ENCODE measurements around the gene CAPZB.
"Not testable (repeated sequence)": the region's sequence is repeated elsewhere in the genome, so short reads cannot be mapped to it uniquely, and the experiment has no call there.

DNA sequence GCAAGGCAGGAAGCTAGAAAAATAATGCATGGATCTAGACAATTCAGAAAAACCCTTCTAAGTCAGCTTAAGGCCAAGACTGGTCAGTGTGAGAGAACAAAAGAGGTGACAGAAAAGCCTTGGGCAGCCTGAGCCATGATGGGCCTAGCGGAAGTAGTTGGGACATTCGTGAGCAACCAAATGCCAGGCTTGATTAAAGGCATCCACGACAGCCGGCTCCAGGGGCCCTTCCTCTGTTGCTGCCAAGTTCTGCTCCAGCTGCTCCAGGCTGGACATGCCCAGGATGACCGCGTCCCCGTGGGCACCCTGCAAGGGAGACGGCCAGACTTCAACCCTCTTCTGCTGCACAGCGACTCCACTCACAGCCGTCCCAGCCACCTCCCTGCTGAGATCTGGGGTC is 181.3 kb downstream of the CAPZB start:
- TF ChIP-seq, protein P1, sequence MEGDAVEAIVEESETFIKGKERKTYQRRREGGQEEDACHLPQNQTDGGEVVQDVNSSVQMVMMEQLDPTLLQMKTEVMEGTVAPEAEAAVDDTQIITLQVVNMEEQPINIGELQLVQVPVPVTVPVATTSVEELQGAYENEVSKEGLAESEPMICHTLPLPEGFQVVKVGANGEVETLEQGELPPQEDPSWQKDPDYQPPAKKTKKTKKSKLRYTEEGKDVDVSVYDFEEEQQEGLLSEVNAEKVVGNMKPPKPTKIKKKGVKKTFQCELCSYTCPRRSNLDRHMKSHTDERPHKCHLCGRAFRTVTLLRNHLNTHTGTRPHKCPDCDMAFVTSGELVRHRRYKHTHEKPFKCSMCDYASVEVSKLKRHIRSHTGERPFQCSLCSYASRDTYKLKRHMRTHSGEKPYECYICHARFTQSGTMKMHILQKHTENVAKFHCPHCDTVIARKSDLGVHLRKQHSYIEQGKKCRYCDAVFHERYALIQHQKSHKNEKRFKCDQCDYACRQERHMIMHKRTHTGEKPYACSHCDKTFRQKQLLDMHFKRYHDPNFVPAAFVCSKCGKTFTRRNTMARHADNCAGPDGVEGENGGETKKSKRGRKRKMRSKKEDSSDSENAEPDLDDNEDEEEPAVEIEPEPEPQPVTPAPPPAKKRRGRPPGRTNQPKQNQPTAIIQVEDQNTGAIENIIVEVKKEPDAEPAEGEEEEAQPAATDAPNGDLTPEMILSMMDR (IDR thresholded peaks at IDR 0.05) = not testable (repeated sequence)
- not testable (repeated sequence) for TF ChIP-seq POLR2AphosphoS5 (IDR thresholded peaks at IDR 0.05; ENCODE audit: low read depth, low read length); SIN3A (IDR thresholded peaks at IDR 0.05; ENCODE audit: borderline replicate concordance, insufficient read depth, low read depth, low read length); TCF7L2 (IDR thresholded peaks at IDR 0.05; ENCODE audit: low read depth, low read length)
- TF ChIP-seq, protein P2, sequence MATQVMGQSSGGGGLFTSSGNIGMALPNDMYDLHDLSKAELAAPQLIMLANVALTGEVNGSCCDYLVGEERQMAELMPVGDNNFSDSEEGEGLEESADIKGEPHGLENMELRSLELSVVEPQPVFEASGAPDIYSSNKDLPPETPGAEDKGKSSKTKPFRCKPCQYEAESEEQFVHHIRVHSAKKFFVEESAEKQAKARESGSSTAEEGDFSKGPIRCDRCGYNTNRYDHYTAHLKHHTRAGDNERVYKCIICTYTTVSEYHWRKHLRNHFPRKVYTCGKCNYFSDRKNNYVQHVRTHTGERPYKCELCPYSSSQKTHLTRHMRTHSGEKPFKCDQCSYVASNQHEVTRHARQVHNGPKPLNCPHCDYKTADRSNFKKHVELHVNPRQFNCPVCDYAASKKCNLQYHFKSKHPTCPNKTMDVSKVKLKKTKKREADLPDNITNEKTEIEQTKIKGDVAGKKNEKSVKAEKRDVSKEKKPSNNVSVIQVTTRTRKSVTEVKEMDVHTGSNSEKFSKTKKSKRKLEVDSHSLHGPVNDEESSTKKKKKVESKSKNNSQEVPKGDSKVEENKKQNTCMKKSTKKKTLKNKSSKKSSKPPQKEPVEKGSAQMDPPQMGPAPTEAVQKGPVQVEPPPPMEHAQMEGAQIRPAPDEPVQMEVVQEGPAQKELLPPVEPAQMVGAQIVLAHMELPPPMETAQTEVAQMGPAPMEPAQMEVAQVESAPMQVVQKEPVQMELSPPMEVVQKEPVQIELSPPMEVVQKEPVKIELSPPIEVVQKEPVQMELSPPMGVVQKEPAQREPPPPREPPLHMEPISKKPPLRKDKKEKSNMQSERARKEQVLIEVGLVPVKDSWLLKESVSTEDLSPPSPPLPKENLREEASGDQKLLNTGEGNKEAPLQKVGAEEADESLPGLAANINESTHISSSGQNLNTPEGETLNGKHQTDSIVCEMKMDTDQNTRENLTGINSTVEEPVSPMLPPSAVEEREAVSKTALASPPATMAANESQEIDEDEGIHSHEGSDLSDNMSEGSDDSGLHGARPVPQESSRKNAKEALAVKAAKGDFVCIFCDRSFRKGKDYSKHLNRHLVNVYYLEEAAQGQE (IDR thresholded peaks at IDR 0.05; ENCODE audit: insufficient read depth in 1 of 2, low read depth in 2 of 2, low read length in 1 of 2) = not testable (repeated sequence)
